Esophagus squamous epithelium (tissue), 4 donors: ENCODE data around the gene FMO2.

Experiments
- CTCF ChIP-seq, 6 experiments: fragments of 450-650 bp in 4 of 6; fragments of 200-600 bp in 2 of 6; sonication (generic) in 2 of 6; IDR thresholded peaks; one replicate each; pipeline ENCODE4 v1.5.1; 2016 to 2019; ENCODE audit warnings: antibody characterized with exemption in 6 of 6, mild to moderate bottlenecking in 4 of 6, moderate library complexity in 4 of 6
- POLR2A ChIP-seq, 4 donors: fragments of 450-650 bp; IDR thresholded peaks; one replicate each; pipeline ENCODE4 v1.6.1; 2017; ENCODE audit warnings: antibody characterized with exemption in 4 of 4, mild to moderate bottlenecking in 4 of 4, moderate library complexity in 3 of 4

- TF ChIP-seq CTCF (IDR thresholded peaks at IDR 0.05) = no peak
- no peak for TF ChIP-seq POLR2A (IDR thresholded peaks at IDR 0.05)
Observed at GRCh38 chr1:171160211-171160610, 24.9 kb upstream of the FMO2 start.
